Measurements from ENCODE around the gene CTU1.
A peak's percentile ranks its signal among the peaks of the same experiment; 100 is the strongest.

Gene CTU1

DNA sequence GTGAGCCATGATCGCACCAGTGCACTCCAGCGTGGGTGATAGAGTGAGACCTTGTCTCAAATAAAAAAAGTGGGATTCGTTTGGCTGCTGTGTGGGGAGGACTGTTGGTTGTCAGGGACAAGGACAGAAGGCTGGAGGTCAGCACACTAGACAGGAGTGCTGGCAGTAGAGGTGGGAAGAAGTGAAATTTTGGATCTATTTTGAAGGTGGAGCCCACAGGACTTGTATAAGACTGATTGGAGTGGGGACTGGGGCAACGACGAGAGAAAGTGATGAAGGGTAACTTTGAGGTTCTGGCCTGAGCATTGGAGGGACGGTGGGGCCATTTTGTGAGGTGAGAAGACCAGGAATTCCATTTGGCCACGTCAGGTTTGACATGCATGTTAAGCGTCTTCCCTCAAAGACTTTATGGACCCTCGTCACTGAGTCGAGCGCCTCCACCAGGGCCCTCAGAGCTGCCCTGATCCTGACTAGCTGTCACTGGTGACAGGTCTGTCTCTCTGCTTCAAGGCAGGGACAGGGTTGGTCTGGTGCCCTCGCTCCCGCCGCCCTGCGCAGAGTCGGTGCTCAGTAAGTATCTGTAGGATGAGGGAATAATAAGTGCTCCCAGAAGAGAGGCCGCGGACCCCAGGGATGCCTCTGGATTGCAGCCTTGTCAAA lies 673 bp downstream of the CTU1 start:
- DNase-seq (ENCODE audit: low read depth in 1 of 2, low spot score in 1 of 2) = no peak

DNA sequence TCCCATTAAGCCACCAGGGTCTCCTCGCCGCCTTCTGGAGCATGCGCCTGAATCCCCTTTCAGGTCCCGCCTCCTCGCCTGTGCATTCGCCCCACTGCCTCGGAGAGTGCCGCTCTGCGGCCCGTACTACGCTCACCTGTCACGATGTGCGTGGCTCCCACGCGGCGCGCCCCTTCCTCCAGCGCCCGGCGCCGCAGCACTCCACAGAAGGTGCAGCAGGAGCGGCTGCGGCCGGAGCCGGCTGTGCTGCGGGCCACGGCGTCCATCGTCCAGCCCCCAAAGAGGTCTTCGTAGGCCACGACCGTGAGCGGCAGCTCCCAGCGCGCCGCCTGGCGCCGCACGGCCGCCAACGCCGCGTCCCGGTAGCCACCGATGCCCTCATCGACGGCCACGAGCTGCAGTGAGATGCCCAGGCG lies 4.3 kb downstream of the CTU1 start:
- DNase-seq (ENCODE audit: low read depth in 1 of 2, low spot score in 1 of 2) = no peak

GRCh38 chr19:51102991-51103390 lies 5.2 kb downstream of the CTU1 start:
- DNase-seq (ENCODE audit: low read depth in 1 of 2, low spot score in 1 of 2) = no peak

- no peak for DNase-seq (ENCODE audit: low read depth in 1 of 2, low spot score in 1 of 2)
Observed at GRCh38 chr19:51101171-51101865, 6.9 kb downstream of the CTU1 start.

DNA sequence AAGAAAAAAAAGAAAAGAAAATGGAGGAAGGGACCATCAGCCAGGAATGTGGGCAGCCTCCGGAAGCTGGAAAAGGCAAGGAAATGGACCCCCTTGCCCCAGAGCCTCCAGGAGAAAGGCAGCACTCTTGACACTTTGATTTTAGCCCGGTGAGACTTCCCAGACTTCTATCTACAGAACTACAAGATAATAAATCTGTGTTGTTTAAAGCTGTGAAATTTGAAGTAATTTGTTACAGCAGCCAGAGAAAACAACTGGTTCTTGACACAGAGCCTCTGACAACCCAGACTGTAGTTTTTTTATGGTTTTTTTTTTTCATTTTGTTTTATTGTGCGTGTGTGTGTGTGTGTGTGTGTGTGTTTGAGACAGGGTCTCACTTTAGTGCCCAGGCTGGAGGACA lies 7.6 kb downstream of the CTU1 start:
- DNase-seq (ENCODE audit: low read depth in 1 of 2, low spot score in 1 of 2) = no peak

GRCh38 chr19:51099047-51099382 lies 9.2 kb downstream of the CTU1 start:
- no peak for DNase-seq (ENCODE audit: low read depth in 1 of 2, low spot score in 1 of 2)

DNA sequence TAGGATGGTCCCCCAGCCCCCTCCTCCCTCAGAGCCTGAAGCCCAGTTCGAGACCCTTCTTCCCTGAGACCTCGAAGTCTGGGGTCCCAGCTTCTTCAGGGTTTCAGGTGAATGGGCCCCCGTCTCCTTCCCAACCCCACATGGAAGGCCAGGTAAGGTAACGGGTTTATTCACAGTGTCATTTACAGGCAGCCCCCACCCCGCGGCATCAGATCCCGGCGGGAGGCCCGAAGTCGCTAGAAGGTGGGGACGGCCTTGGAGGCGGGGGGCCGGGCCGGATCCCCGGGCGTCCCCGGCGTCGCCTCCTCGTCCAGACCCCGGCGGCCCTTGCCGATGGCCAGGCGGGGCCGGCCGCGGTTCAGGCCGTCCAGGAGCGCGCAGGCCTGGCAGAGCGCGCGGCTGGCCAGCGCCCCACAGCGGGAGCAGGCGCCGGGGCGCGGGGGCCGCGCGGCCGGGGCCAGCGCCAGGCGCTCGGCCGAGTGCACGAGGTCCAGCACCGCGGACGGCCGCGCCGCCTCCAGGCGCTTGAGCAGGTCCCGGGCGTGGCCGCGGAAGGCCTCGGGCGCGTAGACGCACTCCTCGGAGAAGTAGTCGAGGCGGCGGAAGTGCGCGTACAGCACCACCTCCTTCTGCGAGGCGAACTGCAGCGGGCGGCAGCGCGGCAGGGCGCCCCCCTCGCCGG lies 9.7 kb downstream of the CTU1 start:
- DNase-seq (ENCODE audit: low read depth in 1 of 2, low spot score in 1 of 2) = peak in 1 of 2 donors; percentile 9

- DNase-seq (ENCODE audit: low read depth in 1 of 2, low spot score in 1 of 2) = no peak
Observed at GRCh38 chr19:51097796-51098195, 10.4 kb downstream of the CTU1 start.

- DNase-seq (ENCODE audit: low read depth in 1 of 2, low spot score in 1 of 2) = peak; percentile 37 to 47
Observed at GRCh38 chr19:51097166-51097738, 11.0 kb downstream of the CTU1 start.

GRCh38 chr19:51096473-51097165 lies 11.6 kb downstream of the CTU1 start:
- no peak for DNase-seq (ENCODE audit: low read depth in 1 of 2, low spot score in 1 of 2)

- DNase-seq (ENCODE audit: low read depth in 1 of 2, low spot score in 1 of 2) = peak in 1 of 2 donors; percentile 18
Observed at GRCh38 chr19:51094696-51095279, 13.4 kb downstream of the CTU1 start.

- no peak for DNase-seq (ENCODE audit: low read depth in 1 of 2, low spot score in 1 of 2)
Observed at GRCh38 chr19:51093510-51094345, 14.5 kb downstream of the CTU1 start.

DNA sequence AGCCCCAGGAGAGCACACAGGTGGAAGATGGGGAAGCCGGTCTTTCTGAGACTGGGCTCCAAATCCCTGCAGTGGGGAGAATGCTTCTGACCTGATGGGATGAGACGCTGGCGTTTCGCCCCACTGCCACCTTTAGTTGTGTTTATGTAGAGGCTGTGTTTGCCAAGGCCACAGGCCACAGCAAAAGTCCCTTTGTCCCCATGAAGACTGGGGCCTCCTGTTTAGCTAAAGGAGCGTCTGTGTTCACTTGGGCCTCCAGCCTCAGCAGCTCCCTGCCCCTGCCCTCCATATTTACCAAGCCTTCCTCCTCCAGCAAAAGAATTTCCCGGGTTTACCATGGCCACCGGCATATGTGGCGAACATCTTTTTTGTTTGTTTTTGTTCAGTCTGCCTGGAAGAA lies 15.1 kb downstream of the CTU1 start:
- DNase-seq (ENCODE audit: low read depth in 1 of 2, low spot score in 1 of 2) = no peak

DNA sequence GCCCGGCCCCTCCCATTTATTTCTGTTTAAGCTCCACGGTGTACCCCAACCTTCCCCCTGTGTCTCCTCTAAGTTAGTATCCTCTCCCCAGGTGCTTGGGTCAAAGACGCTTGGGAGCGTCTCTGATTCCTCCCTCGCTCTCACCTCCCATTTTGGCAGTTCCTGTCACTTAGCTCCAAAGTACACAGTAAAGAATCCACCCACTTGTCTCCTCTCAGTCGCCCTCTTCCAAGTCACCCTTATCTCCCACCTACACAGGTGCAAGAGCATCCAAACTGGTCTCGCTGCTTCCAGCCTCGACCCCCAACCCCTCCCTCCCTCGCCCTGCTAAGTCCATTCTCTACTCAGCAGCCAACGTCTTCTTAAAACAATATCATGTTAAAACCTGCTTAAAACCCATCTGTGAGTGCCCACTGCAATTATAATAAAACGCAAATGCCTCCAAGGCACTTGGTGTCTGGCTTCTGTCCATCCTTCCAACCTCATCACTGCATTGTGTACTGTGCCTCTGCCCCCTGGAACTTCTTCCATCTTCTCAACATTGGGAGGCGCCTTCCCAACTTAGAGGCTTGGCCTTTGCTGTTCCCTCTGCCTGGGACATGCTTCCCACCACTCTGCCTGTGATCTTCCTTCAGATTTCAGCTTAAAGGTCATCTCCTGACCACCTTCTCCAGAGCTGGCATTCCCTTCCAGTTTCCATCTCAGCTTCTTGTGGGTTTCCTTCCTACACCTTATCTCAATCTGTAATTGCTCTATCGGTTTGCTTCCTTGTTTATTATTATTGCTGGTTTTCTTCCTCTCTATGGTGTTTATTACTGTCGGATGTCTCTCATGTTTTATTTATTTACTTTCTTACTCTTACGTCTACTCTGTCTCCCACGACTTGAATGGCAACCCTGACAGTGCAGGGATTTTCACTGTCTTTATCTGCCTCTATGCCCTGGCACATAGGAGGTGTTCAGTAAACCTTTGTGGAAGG lies 16.0 kb downstream of the CTU1 start:
- DNase-seq (ENCODE audit: low read depth in 1 of 2, low spot score in 1 of 2) = no peak

DNA sequence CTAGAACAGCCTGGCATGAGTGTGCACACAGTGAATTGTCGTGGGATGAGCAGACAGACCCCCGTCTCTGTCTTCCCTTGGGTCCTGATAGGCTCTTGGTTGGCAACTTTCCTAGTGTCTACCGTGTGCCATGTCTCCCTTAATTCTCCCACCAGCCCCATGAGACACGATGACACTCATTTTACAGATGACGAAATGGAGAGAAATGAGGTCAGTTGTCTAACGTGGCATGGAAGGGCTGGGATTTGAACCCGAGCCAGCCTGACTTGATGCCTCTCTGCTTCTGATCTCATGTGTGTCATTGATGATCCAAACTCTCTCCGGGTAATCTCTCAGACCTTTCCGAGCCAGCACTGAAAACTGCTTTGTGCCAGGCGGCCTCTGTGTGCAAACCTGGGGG lies 17.1 kb downstream of the CTU1 start:
- no peak for DNase-seq (ENCODE audit: low read depth in 1 of 2, low spot score in 1 of 2)

GRCh38 chr19:51090471-51090870 lies 17.7 kb downstream of the CTU1 start:
- DNase-seq (ENCODE audit: low read depth in 1 of 2, low spot score in 1 of 2) = no peak

- no peak for DNase-seq (ENCODE audit: low read depth in 1 of 2, low spot score in 1 of 2)
Observed at GRCh38 chr19:51089786-51090185, 18.4 kb downstream of the CTU1 start.

DNA sequence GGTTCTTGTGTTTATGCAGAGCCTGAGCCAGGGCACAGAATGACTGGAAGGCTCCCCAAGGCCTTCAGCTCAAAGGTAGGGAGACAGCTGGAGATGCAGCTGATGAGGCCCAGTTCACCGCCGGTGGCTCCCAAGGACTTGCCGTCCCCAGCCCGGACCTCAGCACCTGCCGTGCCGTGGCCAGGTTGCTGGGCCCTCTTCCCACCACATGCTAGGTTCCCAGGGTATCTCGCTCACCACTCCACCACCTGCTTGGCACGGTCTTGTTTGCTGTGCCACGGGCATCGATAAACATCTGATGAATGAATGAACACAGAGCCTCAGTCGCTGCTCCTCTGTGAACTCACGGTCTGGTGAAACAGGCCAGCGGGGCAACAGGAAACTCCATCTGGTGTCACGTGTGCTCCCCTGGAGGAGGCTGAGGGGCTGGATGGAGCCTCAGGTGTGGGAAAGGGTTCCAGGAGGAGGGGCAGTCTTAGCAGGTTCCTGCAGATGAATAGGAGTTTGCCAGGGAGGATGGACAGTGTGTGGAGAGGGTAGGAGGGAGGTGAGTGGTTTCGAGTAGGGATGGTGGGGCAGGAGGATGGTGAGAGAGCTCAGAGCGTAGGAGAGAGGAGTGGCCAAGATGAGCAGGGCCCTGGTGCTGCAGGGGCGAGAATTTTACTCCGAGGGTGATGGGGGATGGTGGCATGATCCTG lies 21.9 kb downstream of the CTU1 start:
- DNase-seq (ENCODE audit: low read depth in 1 of 2, low spot score in 1 of 2) = no peak

DNA sequence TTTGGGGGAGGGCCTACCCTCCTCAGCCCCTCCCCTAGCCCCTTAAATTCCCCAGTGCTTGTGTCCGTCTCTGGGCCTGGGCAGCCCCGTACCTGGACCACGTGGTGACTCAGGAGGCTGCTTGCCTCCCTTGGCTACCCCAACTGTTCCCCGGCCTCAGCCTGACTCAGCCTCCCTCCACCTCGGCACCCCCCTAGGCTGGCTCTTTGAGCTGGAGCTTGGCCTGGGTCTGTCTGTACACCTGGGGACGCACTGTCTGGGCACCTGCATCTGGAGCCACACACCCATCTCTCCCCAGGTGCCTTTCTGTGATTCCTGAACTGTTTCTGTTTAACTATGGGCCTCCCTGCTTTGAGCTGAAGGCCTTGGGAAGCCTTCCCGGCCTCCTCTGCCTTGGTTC lies 23.7 kb downstream of the CTU1 start:
- no peak for DNase-seq (ENCODE audit: low read depth in 1 of 2, low spot score in 1 of 2)
